ENCODE data around the gene PSMG4.
A peak's percentile ranks its signal among the peaks of the same experiment; 100 is the strongest.
"Not testable (repeated sequence)": the region's sequence is repeated elsewhere in the genome, so short reads cannot be mapped to it uniquely, and the experiment has no call there.

The PSMG4 gene

GRCh38 chr6:3230900-3231246 is 27.9 kb upstream of the PSMG4 start:
- DNase-seq: peak; percentile 7

- no peak for DNase-seq
Observed at GRCh38 chr6:3231247-3232016, 27.3 kb upstream of the PSMG4 start.

- DNase-seq: no peak
Observed at GRCh38 chr6:3232017-3232945, 26.5 kb upstream of the PSMG4 start.

GRCh38 chr6:3233321-3233720 is 25.4 kb upstream of the PSMG4 start:
- DNase-seq: no peak

GRCh38 chr6:3233904-3234303 is 24.8 kb upstream of the PSMG4 start:
- DNase-seq: no peak

- no peak for DNase-seq
Observed at GRCh38 chr6:3235486-3235885, 23.3 kb upstream of the PSMG4 start.

- no peak for DNase-seq
Observed at GRCh38 chr6:3236005-3236404, 22.7 kb upstream of the PSMG4 start.

- DNase-seq: no peak
Observed at GRCh38 chr6:3237761-3238662, 20.7 kb upstream of the PSMG4 start.

GRCh38 chr6:3239110-3239830 is 19.5 kb upstream of the PSMG4 start:
- DNase-seq: no peak

- DNase-seq: no peak
Observed at GRCh38 chr6:3240595-3240994, 18.2 kb upstream of the PSMG4 start.

GRCh38 chr6:3241745-3242144 is 17.0 kb upstream of the PSMG4 start:
- not testable (repeated sequence) for DNase-seq

- no peak for DNase-seq
Observed at GRCh38 chr6:3242768-3243167, 16.0 kb upstream of the PSMG4 start.

GRCh38 chr6:3244003-3244831 is 14.5 kb upstream of the PSMG4 start:
- no peak for DNase-seq

GRCh38 chr6:3244832-3245161 is 13.9 kb upstream of the PSMG4 start:
- DNase-seq: not testable (repeated sequence)

GRCh38 chr6:3245216-3245615 is 13.5 kb upstream of the PSMG4 start:
- no peak for DNase-seq

- no peak for DNase-seq
Observed at GRCh38 chr6:3247255-3248146, 11.2 kb upstream of the PSMG4 start.

- no peak for DNase-seq
Observed at GRCh38 chr6:3249821-3250220, 8.9 kb upstream of the PSMG4 start.

- DNase-seq: no peak
Observed at GRCh38 chr6:3250231-3250675, 8.5 kb upstream of the PSMG4 start.

GRCh38 chr6:3251462-3252314 is 7.1 kb upstream of the PSMG4 start:
- DNase-seq: peak; percentile 85
